ENCODE results near the gene FCRL5. TPM values are rescaled to one million over a fixed set of nuclear protein-coding genes. Genes with fewer than 3 reads are reported as not detected.
"Not testable (repeated sequence)": the region's sequence is repeated elsewhere in the genome, so short reads cannot be mapped to it uniquely, and the experiment has no call there.

FCRL5 gene
- total and polyA plus RNA-seq, 2 donors (not counting 3 experiments of a cell fraction or from before 2014, with no cell fraction given), result not detected

DNA sequence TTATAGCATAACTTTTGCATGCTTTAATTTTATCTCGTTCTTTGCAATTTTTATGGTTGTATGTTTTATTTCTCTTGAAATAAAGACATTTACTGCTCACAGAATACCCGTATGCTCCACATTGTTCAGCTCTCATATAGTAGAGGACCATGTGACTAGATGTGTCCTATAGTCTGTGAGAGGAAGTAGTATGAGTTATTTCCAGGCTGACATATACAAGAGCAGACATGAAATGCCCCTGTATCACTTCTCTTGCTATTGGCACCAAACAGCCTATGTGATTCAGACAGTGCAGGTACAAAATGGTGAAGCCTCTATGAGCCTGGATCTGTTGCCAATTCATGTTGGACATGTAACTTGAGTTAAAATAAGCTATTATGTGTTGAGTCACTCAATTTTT lies 5.8 kb upstream of the FCRL5 start:
- H3K4me1 ChIP-seq (ENCODE audit: control insufficient read depth, extremely low read depth, insufficient read depth, low read length), result no peaks in the 10 kb centered on the region
- dilution Hi-C loops (cut with MboI; ENCODE audit: extremely low pct_ligation_motif_present, low sequenced_read_pairs) (no loop called here), intact Hi-C loops (cut with micrococcal nuclease) (no loop called here)
- DNase-seq (ENCODE audit: low read depth, low spot score) (no peak), FAIRE-seq (no peak)
- H2AFZ ChIP-seq (ENCODE audit: low read depth, low read length), result no peak overlapping the region
- no peaks in the 10 kb centered on the region for H3K79me2 ChIP-seq (ENCODE audit: control insufficient read depth, insufficient read depth, low read length)
- no peaks in the 10 kb centered on the region for H3K36me3 ChIP-seq (ENCODE audit: control insufficient read depth in 2 of 2, extremely low read depth in 1 of 2, insufficient read depth in 2 of 2, low read length in 2 of 2)
- peaks cover 0 to 2% of the 10 kb centered on the region in 2 experiments for H3K27me3 ChIP-seq (ENCODE audit: control insufficient read depth in 2 of 2, insufficient read depth in 2 of 2, low read length in 2 of 2)
- H4K20me1 ChIP-seq (replicated peaks; ENCODE audit: control insufficient read depth, extremely low read depth, insufficient read depth, low read length), result no peaks in the 10 kb centered on the region
- H3K9me3 ChIP-seq (replicated peaks; ENCODE audit: control insufficient read depth, insufficient read depth, low read length), result no peaks in the 10 kb centered on the region
- ChIA-PET POLR2A (no interaction called here), CTCF (interaction anchor here (0.9 kb wide), 1 partner anchor 22 kb away, joined by 3 read pairs; no protein-coding TSS in a partner anchor)
- H3K9me1 ChIP-seq (replicated peaks; ENCODE audit: control insufficient read depth, extremely low read depth, insufficient read depth, low read length), result no peaks in the 10 kb centered on the region
- no peak overlapping the region for H3K4me3 ChIP-seq (replicated peaks in 1 of 3; ENCODE audit: insufficient read depth in 1 of 3, low read depth in 1 of 3, low read length in 3 of 3)
- TF ChIP-seq JUN (IDR thresholded peaks at IDR 0.05; ENCODE audit: borderline replicate concordance, insufficient read depth, insufficient read length, low read depth) (no peak), POLR2A (IDR thresholded peaks at IDR 0.05; ENCODE audit: low read depth, low read length) (no peak), MYC (IDR thresholded peaks at IDR 0.05; ENCODE audit: low read depth, low read length) (no peak), EZH2 (IDR thresholded peaks at IDR 0.05; ENCODE audit: borderline replicate concordance, low read depth, low read length, severe bottlenecking) (no peak), GATA2 (IDR thresholded peaks at IDR 0.05; ENCODE audit: insufficient read depth, insufficient read length, low read depth, low read length) (no peak), POLR2AphosphoS5 (IDR thresholded peaks at IDR 0.05; ENCODE audit: insufficient read depth, low read depth, low read length) (no peak), FOS (IDR thresholded peaks at IDR 0.05; ENCODE audit: borderline replicate concordance, insufficient read depth, low read length) (no peak)
- TF ChIP-seq, protein P1, sequence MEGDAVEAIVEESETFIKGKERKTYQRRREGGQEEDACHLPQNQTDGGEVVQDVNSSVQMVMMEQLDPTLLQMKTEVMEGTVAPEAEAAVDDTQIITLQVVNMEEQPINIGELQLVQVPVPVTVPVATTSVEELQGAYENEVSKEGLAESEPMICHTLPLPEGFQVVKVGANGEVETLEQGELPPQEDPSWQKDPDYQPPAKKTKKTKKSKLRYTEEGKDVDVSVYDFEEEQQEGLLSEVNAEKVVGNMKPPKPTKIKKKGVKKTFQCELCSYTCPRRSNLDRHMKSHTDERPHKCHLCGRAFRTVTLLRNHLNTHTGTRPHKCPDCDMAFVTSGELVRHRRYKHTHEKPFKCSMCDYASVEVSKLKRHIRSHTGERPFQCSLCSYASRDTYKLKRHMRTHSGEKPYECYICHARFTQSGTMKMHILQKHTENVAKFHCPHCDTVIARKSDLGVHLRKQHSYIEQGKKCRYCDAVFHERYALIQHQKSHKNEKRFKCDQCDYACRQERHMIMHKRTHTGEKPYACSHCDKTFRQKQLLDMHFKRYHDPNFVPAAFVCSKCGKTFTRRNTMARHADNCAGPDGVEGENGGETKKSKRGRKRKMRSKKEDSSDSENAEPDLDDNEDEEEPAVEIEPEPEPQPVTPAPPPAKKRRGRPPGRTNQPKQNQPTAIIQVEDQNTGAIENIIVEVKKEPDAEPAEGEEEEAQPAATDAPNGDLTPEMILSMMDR (IDR thresholded peaks at IDR 0.05; ENCODE audit: extremely low read depth in 1 of 2, insufficient read depth in 1 of 2, low read depth in 1 of 2, low read length in 2 of 2), result no peak
- TF ChIP-seq, protein P2, sequence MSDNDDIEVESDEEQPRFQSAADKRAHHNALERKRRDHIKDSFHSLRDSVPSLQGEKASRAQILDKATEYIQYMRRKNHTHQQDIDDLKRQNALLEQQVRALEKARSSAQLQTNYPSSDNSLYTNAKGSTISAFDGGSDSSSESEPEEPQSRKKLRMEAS (IDR thresholded peaks at IDR 0.05; ENCODE audit: insufficient read depth, insufficient read length), result no peak
- H3K9ac ChIP-seq (replicated peaks; ENCODE audit: extremely low read depth, insufficient read depth, low read length), result no peak overlapping the region
- no TSS peak for BruUV-seq (replicated peaks)
- H3K27ac ChIP-seq (ENCODE audit: insufficient read depth, low read depth, low read length), result no peak overlapping the region
- no peak overlapping the region for H3K4me2 ChIP-seq (ENCODE audit: insufficient read depth, low read length)

DNA sequence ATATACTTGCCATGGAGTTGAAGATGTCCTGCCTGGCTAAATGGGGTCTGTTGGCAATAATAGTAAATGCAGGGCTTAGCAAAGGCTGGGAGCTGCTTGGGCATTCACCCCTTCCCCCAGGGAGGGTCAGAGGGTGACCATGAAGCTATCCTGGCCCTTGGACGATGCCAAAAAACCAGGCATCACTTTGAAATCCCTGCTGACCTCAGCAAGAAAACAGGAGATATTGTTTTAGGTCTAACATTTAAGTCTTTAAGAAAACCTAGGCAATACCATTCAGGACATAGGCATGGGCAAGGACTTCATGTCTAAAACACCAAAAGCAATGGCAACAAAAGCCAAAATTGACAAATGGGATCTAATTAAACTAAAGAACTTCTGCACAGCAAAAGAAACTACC lies 4.2 kb downstream of the FCRL5 start:
- H3K27ac ChIP-seq (ENCODE audit: insufficient read depth, low read depth, low read length); DNase-seq (ENCODE audit: low read depth, low spot score); H3K9me3 ChIP-seq (replicated peaks; ENCODE audit: control insufficient read depth, insufficient read depth, low read length); FAIRE-seq; dilution Hi-C loops (cut with MboI; ENCODE audit: extremely low pct_ligation_motif_present, low sequenced_read_pairs); H3K4me2 ChIP-seq (ENCODE audit: insufficient read depth, low read length); H3K79me2 ChIP-seq (ENCODE audit: control insufficient read depth, insufficient read depth, low read length); BruUV-seq (replicated peaks); H3K4me3 ChIP-seq (replicated peaks in 1 of 3; ENCODE audit: insufficient read depth in 1 of 3, low read depth in 1 of 3, low read length in 3 of 3); H3K4me1 ChIP-seq (ENCODE audit: control insufficient read depth, extremely low read depth, insufficient read depth, low read length); CTCF ChIA-PET; H3K9ac ChIP-seq (replicated peaks; ENCODE audit: extremely low read depth, insufficient read depth, low read length); H3K9me1 ChIP-seq (replicated peaks; ENCODE audit: control insufficient read depth, extremely low read depth, insufficient read depth, low read length); POLR2A ChIA-PET; H3K27me3 ChIP-seq (ENCODE audit: control insufficient read depth in 2 of 2, insufficient read depth in 2 of 2, low read length in 2 of 2); H2AFZ ChIP-seq (ENCODE audit: low read depth, low read length); H3K36me3 ChIP-seq (ENCODE audit: control insufficient read depth in 2 of 2, extremely low read depth in 1 of 2, insufficient read depth in 2 of 2, low read length in 2 of 2); H4K20me1 ChIP-seq (replicated peaks; ENCODE audit: control insufficient read depth, extremely low read depth, insufficient read depth, low read length); intact Hi-C loops (cut with micrococcal nuclease): not testable (repeated sequence)
